ENCODE measurements around the gene CDH2.

GRCh38 chr18:28027755-28028154 is 149.2 kb downstream of the CDH2 start:
- no peak for TF ChIP-seq CTCF (IDR thresholded peaks at IDR 0.05; ENCODE audit: poor library complexity)
- TF ChIP-seq EZH2phosphoT487 (IDR thresholded peaks at IDR 0.05; ENCODE audit: low read depth, severe bottlenecking, unreplicated experiment): no peak
- no peak for TF ChIP-seq EZH2 (IDR thresholded peaks at IDR 0.05; ENCODE audit: borderline replicate concordance)
